Spleen (tissue), 11 donors: ENCODE measurements around the gene SLX4. TPM values are rescaled to one million over a fixed set of nuclear protein-coding genes. Genes with fewer than 3 reads are reported as not detected.

Experiments
- DNase-seq: peaks from one replicate; pipeline ENCODE4 v3.0.0-alpha.2; 2020
- H3K27ac ChIP-seq, 8 donors: fragments of 200-600 bp; sonication (generic) in 7 of 8; 1 replicate in 4 of 8; 2 replicates in 4 of 8; pipeline versions ENCODE4 v1.5.0 to v1.8.0; 2016 to 2021; ENCODE audit warnings: inconsistent platforms in 4 of 8, mild to moderate bottlenecking in 4 of 8, moderate library complexity in 1 of 8
- H3K27me3 ChIP-seq, 7 donors: fragments of 200-600 bp; sonication (generic) in 6 of 7; replicated peaks in 1 of 7; 1 replicate in 4 of 7; 2 replicates in 3 of 7; pipeline versions ENCODE4 v1.5.0 to v1.8.0; 2016 to 2021; ENCODE audit warnings: inconsistent platforms in 3 of 7, mild to moderate bottlenecking in 1 of 7
- H3K36me3 ChIP-seq, 6 donors: fragments of 200-600 bp; sonication (generic) in 5 of 6; 1 replicate in 4 of 6; 2 replicates in 2 of 6; pipeline versions ENCODE4 v1.5.0 to v1.8.0; 2016 to 2021; ENCODE audit warnings: inconsistent platforms in 2 of 6
- H3K4me1 ChIP-seq, 6 donors: fragments of 200-600 bp; sonication (generic) in 5 of 6; 1 replicate in 3 of 6; 2 replicates in 3 of 6; pipeline versions ENCODE4 v1.5.0 to v1.8.0; 2016 to 2021; ENCODE audit warnings: inconsistent platforms in 3 of 6
- H3K4me3 ChIP-seq, 8 donors: fragments of 200-600 bp; sonication (generic) in 7 of 8; 1 replicate in 4 of 8; 2 replicates in 4 of 8; pipeline versions ENCODE4 v1.5.0 to v1.8.0; 2016 to 2021; ENCODE audit warnings: inconsistent platforms in 4 of 8, mild to moderate bottlenecking in 4 of 8, moderate library complexity in 2 of 8
- H3K9me3 ChIP-seq, 8 donors: fragments of 200-600 bp; sonication (generic) in 7 of 8; 1 replicate in 4 of 8; 2 replicates in 4 of 8; pipeline versions ENCODE4 v1.5.0 to v1.8.0; 2016 to 2021; ENCODE audit warnings: inconsistent platforms in 4 of 8
- POLR2A ChIP-seq, 3 donors: fragments of 450-650 bp; IDR thresholded peaks; one replicate each; pipeline ENCODE4 v1.5.1; 2017; ENCODE audit warnings: antibody characterized with exemption in 3 of 3, mild to moderate bottlenecking in 1 of 3
- POLR2AphosphoS5 ChIP-seq, 3 donors: sonication (generic); formaldehyde crosslinking; IDR thresholded peaks; one replicate each; pipeline ENCODE4 v1.5.1; 2017; ENCODE audit warnings: antibody characterized with exemption in 3 of 3
- WGBS, 5 donors: extraction: QIAGEN DNeasy Blood & Tissue Kit in 3 of 5; methylation state at CpG; one replicate each; pipeline versions ENCODE4 v1.1.5 to v1.1.7; 2013 to 2018; 5-methylcytosine and 5-hydroxymethylcytosine counted together
- intact Hi-C: fragments of 100-400 bp; cut with DNase I; formaldehyde crosslinking; loops from one replicate; pipeline ENCODE4 v1.15.0; 2023; ENCODE audit warnings: low total_unique reads
- polyA plus RNA-seq, 3 donors: library from polyadenylated mRNA; stranded (reverse); fragments of 200-250 nt; gene quantifications; one replicate each; pipeline ENCODE4 v1.2.1, GENCODE V29; 2013
- total RNA-seq, 7 donors: library from RNA; depleted of rRNA in 3 of 7; stranded (reverse); fragments of >200 nt in 3 of 7; fragmentation: NEBNext Ultra II Directional in 4 of 7; extraction: Animal tissue kit (Norgen Biotek cat#: 25700) in 4 of 7; gene quantifications; one replicate each; pipeline versions ENCODE4 v1.1.0 to v1.2.1, GENCODE V29; 2016 to 2021
- TF ChIP-seq, protein P1 (sequence below), 11 experiments: fragments of 200-600 bp in 7 of 11; fragments of 450-650 bp in 4 of 11; sonication (generic) in 4 of 11; IDR thresholded peaks in 8 of 11; conservative IDR thresholded peaks in 3 of 11; 1 replicate in 7 of 11; 2 replicates in 4 of 11; pipeline versions ENCODE4 v1.4.0 to v1.8.0; 2016 to 2021; ENCODE audit warnings: antibody characterized with exemption in 11 of 11, inconsistent platforms in 4 of 11, mild to moderate bottlenecking in 1 of 11
- donor health status: healthy with polysubstance abuse.
- donor health status: DM: no; HTN: no; CAD: no; lungs with moderate emphysema.
- donor health status: DM: no; HTN: no; CAD: no.
- donor health status: Bipolar disorder and iron deficiency.
- donor health status: healthy.
- donor health status: DM: no; HTN: no; CAD: no.
- donor health status: DM: yes; HTN: yes; CAD: no.

SLX4 gene
- total and polyA plus RNA-seq, 10 donors: 1.8 to 8.8 (median 7.0) TPM

GRCh38 chr16:3579776-3580175 lies 31.6 kb downstream of the SLX4 start:
- Histone ChIP-seq H3K4me3 (no peak overlapping the region), H3K27me3 (peaks cover 0 to 6% (median 0%) of the 10 kb centered on the region in 7 donors), H3K9me3 (no peaks in the 10 kb centered on the region), H3K4me1 (peaks cover 26 to 64% (median 54%) of the 10 kb centered on the region in 6 donors), H3K36me3 (peaks cover 0 to 39% (median 18%) of the 10 kb centered on the region in 6 donors), H3K27ac (peak overlapping the region in 7 of 8 donors; percentile 30 to 91 (median 83))
- 81 to 89% (median 87%) methylated on average over 7 of the region's 7 CpGs for WGBS, 5 donors
- TF ChIP-seq POLR2AphosphoS5 (IDR thresholded peaks at IDR 0.05) (no peak), POLR2A (IDR thresholded peaks at IDR 0.05) (no peak)
- TF ChIP-seq, protein P1, sequence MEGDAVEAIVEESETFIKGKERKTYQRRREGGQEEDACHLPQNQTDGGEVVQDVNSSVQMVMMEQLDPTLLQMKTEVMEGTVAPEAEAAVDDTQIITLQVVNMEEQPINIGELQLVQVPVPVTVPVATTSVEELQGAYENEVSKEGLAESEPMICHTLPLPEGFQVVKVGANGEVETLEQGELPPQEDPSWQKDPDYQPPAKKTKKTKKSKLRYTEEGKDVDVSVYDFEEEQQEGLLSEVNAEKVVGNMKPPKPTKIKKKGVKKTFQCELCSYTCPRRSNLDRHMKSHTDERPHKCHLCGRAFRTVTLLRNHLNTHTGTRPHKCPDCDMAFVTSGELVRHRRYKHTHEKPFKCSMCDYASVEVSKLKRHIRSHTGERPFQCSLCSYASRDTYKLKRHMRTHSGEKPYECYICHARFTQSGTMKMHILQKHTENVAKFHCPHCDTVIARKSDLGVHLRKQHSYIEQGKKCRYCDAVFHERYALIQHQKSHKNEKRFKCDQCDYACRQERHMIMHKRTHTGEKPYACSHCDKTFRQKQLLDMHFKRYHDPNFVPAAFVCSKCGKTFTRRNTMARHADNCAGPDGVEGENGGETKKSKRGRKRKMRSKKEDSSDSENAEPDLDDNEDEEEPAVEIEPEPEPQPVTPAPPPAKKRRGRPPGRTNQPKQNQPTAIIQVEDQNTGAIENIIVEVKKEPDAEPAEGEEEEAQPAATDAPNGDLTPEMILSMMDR (IDR thresholded peaks at IDR 0.05 in 8 of 11, conservative IDR thresholded peaks at IDR 0.05 in 3 of 11): no peak
- DNase-seq: no peak
- intact Hi-C loops: no loop called here

DNA sequence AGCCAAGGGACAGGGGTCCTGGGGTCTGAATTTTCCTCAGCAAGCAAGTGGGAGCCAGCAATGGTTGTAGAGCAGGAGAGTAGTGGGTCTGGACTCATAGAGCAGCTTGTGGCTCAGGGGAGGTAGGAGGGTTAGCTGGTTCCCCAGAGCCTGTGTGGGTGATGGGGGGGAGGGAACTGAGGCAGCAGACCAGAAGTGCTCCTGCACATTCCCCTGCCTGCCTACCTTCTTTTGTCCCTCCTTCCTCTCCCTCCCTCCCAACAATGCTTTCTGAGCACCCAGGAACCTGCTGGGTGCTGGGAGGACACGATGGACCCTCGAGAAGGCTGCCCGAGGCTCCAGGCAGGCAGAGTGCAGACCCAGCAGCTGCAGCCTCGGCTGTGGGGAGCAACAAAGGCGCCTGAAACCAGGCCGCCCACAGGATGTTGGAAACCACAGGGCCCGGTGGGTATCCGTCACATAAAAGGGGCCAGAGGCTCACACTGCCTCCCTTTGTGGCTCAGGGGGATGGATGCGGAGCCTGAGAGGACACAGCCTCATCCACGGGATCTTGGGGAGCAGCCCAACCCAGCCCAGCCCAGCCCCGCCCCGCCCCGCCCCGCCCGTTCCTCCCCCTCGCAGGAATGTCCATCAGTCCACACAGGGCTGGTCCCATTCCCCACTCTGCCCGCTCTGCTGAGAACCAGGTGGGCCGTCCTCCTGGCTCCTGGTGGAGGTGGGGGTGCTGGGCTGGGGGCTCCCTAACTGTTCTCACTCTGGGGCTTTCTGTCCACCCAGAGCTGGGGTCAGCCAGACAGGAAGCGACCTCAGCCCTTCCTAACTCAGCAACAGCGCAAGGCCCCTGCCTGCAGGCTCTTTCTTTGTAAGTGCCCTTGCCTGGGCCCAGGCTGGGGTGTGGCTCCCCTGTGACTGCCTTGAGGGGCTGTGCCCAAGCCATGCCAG lies 32.5 kb downstream of the SLX4 start:
- H3K27ac ChIP-seq: peak overlapping the region; percentile 28 to 91 (median 80)
- H3K9me3 ChIP-seq: no peaks in the 10 kb centered on the region
- 16 to 30% (median 25%) methylated on average over 11 to 20 of the region's 20 CpGs for WGBS, 5 donors
- H3K4me1 ChIP-seq: peaks cover 26 to 72% (median 54%) of the 10 kb centered on the region in 6 donors
- intact Hi-C loops: no loop called here
- TF ChIP-seq POLR2AphosphoS5 (IDR thresholded peaks at IDR 0.05): peak; percentile 35 to 70 (median 68)
- TF ChIP-seq, protein P1 (IDR thresholded peaks at IDR 0.05 in 8 of 11, conservative IDR thresholded peaks at IDR 0.05 in 3 of 11): no peak
- no peak for TF ChIP-seq POLR2A (IDR thresholded peaks at IDR 0.05)
- peak; percentile 89 for DNase-seq
- peaks cover 0 to 6% (median 0%) of the 10 kb centered on the region in 7 donors for H3K27me3 ChIP-seq
- peaks cover 0 to 37% (median 14%) of the 10 kb centered on the region in 6 donors for H3K36me3 ChIP-seq
- H3K4me3 ChIP-seq: peak overlapping the region in 4 of 8 donors; percentile 17 to 82 (median 68)

DNA sequence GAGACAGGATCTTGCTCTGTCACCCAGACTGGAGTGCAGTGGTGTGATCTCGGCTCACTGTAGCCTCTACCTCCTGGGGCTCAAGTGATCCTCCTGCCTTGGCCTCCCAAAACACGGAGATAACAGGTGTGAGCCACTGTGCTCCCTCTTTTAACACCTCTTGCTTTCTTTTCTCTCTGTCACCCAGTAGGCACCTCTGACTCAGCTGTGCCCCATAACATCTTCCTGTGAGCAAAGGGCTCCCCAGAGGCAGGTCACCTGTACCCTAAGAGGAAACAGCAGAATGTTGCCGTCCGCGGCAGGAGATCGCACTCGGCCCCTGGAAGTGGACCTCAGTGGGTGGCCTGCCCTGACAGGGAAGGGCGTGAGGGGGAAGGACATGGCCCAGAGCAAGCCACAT lies 33.3 kb downstream of the SLX4 start:
- no peaks in the 10 kb centered on the region for H3K9me3 ChIP-seq
- 31 to 50% (median 34%) methylated on average over 8 of the region's 8 CpGs for WGBS, 5 donors
- H3K27ac ChIP-seq: peak overlapping the region; percentile 28 to 91 (median 80)
- H3K27me3 ChIP-seq: peaks cover 0 to 6% (median 0%) of the 10 kb centered on the region in 7 donors
- DNase-seq: peak; percentile 84
- H3K4me3 ChIP-seq: peak overlapping the region in 4 of 8 donors; percentile 56 to 82 (median 68)
- intact Hi-C loops: no loop called here
- peaks cover 26 to 79% (median 54%) of the 10 kb centered on the region in 6 donors for H3K4me1 ChIP-seq
- TF ChIP-seq POLR2AphosphoS5 (IDR thresholded peaks at IDR 0.05) (peak in 1 of 3 donors; percentile 3), POLR2A (IDR thresholded peaks at IDR 0.05) (no peak)
- TF ChIP-seq, protein P1 (IDR thresholded peaks at IDR 0.05 in 8 of 11, conservative IDR thresholded peaks at IDR 0.05 in 3 of 11): no peak
- H3K36me3 ChIP-seq: peaks cover 0 to 30% (median 10%) of the 10 kb centered on the region in 6 donors

GRCh38 chr16:3577302-3577752 lies 34.1 kb downstream of the SLX4 start, which contains the start of gene NLRC3:
TSS of gene NLRC3 (minus strand) at chr16:3577403. CDS start at chr16:3565036, 12,367 bp downstream.
- peaks cover 26 to 86% (median 54%) of the 10 kb centered on the region in 6 donors for H3K4me1 ChIP-seq
- peaks cover 0 to 23% (median 2%) of the 10 kb centered on the region in 6 donors for H3K36me3 ChIP-seq
- 0 to 27% (median 8%) methylated on average over 12 to 18 of the region's 18 CpGs for WGBS, 5 donors
- DNase-seq: peak; percentile 84
- TF ChIP-seq POLR2A (IDR thresholded peaks at IDR 0.05) (no peak), POLR2AphosphoS5 (IDR thresholded peaks at IDR 0.05) (peak; percentile 71 to 77 (median 74))
- H3K4me3 ChIP-seq: peak within 1 kb of the TSS; percentile 39 to 82 (median 56)
- intact Hi-C loops: no loop called here
- no peaks in the 10 kb centered on the region for H3K9me3 ChIP-seq
- peaks cover 0 to 6% (median 0%) of the 10 kb centered on the region in 7 donors for H3K27me3 ChIP-seq
- H3K27ac ChIP-seq: peak within 1 kb of the TSS; percentile 30 to 91 (median 80)
